ENCODE data around the gene RAD18. TPM values are rescaled to one million over a fixed set of nuclear protein-coding genes. Genes with fewer than 3 reads are reported as not detected.

Gene RAD18
- total RNA-seq, 1 experiment from 2014 or later = 42.5 TPM

- no peaks in the 10 kb centered on the region for H3K4me1 ChIP-seq (ENCODE audit: insufficient read depth, low read length, poor library complexity, severe bottlenecking)
- no TSS peak for BruUV-seq (replicated peaks)
- TF ChIP-seq EZH2 (IDR thresholded peaks at IDR 0.05; ENCODE audit: borderline replicate concordance, low read depth, low read length, poor library complexity, severe bottlenecking) = no peak
- TF ChIP-seq CTCF (conservative IDR thresholded peaks at IDR 0.05; ENCODE audit: low read depth, low read length) = no peak
- no peaks in the 10 kb centered on the region for H3K9me3 ChIP-seq (ENCODE audit: low read depth, low read length, poor library complexity, severe bottlenecking)
- POLR2A ChIA-PET (ENCODE audit: low non-redundant PET) = no interaction called here
- no peak overlapping the region for H3K27ac ChIP-seq (ENCODE audit: low read depth, low read length, poor library complexity, severe bottlenecking)
- CTCF ChIA-PET = no interaction called here
- peaks cover 47% of the 10 kb centered on the region for H3K27me3 ChIP-seq (replicated peaks; ENCODE audit: insufficient read depth, low read depth, low read length, poor library complexity)
- no peak overlapping the region for H3K4me3 ChIP-seq (ENCODE audit: low read depth, low read length, poor library complexity, severe bottlenecking)
- intact Hi-C loops (cut with micrococcal nuclease; ENCODE audit: unreplicated experiment) = no loop called here
- DNase-seq (ENCODE audit: low spot score) = no peak
- H3K36me3 ChIP-seq (ENCODE audit: insufficient read depth, low read length, poor library complexity, severe bottlenecking) = no peaks in the 10 kb centered on the region
These were observed 16.0 kb upstream of the RAD18 start for GRCh38 chr3:8979262-8979661.

- ChIA-PET POLR2A (ENCODE audit: low non-redundant PET) (no interaction called here), CTCF (no interaction called here)
- intact Hi-C loops (cut with micrococcal nuclease; ENCODE audit: unreplicated experiment) = no loop called here
- Histone ChIP-seq H3K27ac (ENCODE audit: low read depth, low read length, poor library complexity, severe bottlenecking) (no peak overlapping the region), H3K9me3 (ENCODE audit: low read depth, low read length, poor library complexity, severe bottlenecking) (no peaks in the 10 kb centered on the region), H3K4me3 (ENCODE audit: low read depth, low read length, poor library complexity, severe bottlenecking) (no peak overlapping the region), H3K27me3 (replicated peaks; ENCODE audit: insufficient read depth, low read depth, low read length, poor library complexity) (peaks cover 47% of the 10 kb centered on the region), H3K36me3 (ENCODE audit: insufficient read depth, low read length, poor library complexity, severe bottlenecking) (no peaks in the 10 kb centered on the region), H3K4me1 (ENCODE audit: insufficient read depth, low read length, poor library complexity, severe bottlenecking) (no peaks in the 10 kb centered on the region)
- no peak for DNase-seq (ENCODE audit: low spot score)
- BruUV-seq (replicated peaks) = no TSS peak
- TF ChIP-seq CTCF (conservative IDR thresholded peaks at IDR 0.05; ENCODE audit: low read depth, low read length) (no peak), EZH2 (IDR thresholded peaks at IDR 0.05; ENCODE audit: borderline replicate concordance, low read depth, low read length, poor library complexity, severe bottlenecking) (no peak)
These were observed 15.3 kb upstream of the RAD18 start for GRCh38 chr3:8978551-8978950.

GRCh38 chr3:8976540-8977182, 13.4 kb upstream of the RAD18 start:
- intact Hi-C loops (cut with micrococcal nuclease; ENCODE audit: unreplicated experiment) = no loop called here
- TF ChIP-seq EZH2 (IDR thresholded peaks at IDR 0.05; ENCODE audit: borderline replicate concordance, low read depth, low read length, poor library complexity, severe bottlenecking) (no peak), CTCF (conservative IDR thresholded peaks at IDR 0.05; ENCODE audit: low read depth, low read length) (no peak)
- Histone ChIP-seq H3K4me3 (ENCODE audit: low read depth, low read length, poor library complexity, severe bottlenecking) (no peak overlapping the region), H3K27me3 (replicated peaks; ENCODE audit: insufficient read depth, low read depth, low read length, poor library complexity) (peaks cover 40% of the 10 kb centered on the region), H3K4me1 (ENCODE audit: insufficient read depth, low read length, poor library complexity, severe bottlenecking) (no peaks in the 10 kb centered on the region), H3K9me3 (ENCODE audit: low read depth, low read length, poor library complexity, severe bottlenecking) (no peaks in the 10 kb centered on the region), H3K27ac (ENCODE audit: low read depth, low read length, poor library complexity, severe bottlenecking) (no peak overlapping the region), H3K36me3 (ENCODE audit: insufficient read depth, low read length, poor library complexity, severe bottlenecking) (no peaks in the 10 kb centered on the region)
- ChIA-PET POLR2A (ENCODE audit: low non-redundant PET) (no interaction called here), CTCF (no interaction called here)
- BruUV-seq (replicated peaks) = no TSS peak
- no peak for DNase-seq (ENCODE audit: low spot score)
